Ovary (tissue), 9 donors: ENCODE measurements around the gene FNBP1L. TPM values are rescaled to one million over a fixed set of nuclear protein-coding genes. Genes with fewer than 3 reads are reported as not detected.

ENCODE experiments used
- DNase-seq, 5 donors: peaks; one replicate each; pipeline ENCODE4 v3.0.0-alpha.2; 2019 to 2020
- H3K27ac ChIP-seq, 2 donors: fragments of 200-600 bp; one replicate each; pipeline versions ENCODE4 v1.5.1 to v1.8.0; 2019 to 2022
- H3K27me3 ChIP-seq: fragments of 200-600 bp; one replicate; pipeline ENCODE4 v1.8.0; 2022
- H3K36me3 ChIP-seq: fragments of 200-600 bp; sonication (generic); one replicate; pipeline ENCODE4 v1.5.1; 2019
- H3K4me1 ChIP-seq: one replicate; pipeline ENCODE4 v1.8.1; 2013; ENCODE audit warnings: mild to moderate bottlenecking, moderate library complexity; ENCODE audit not compliant: insufficient read depth
- H3K4me3 ChIP-seq: fragments of 200-600 bp; sonication (generic); one replicate; pipeline ENCODE4 v1.5.1; 2017
- H3K9me3 ChIP-seq, 2 donors: fragments of 200-600 bp in 1 of 2; sonication (generic) in 1 of 2; one replicate each; pipeline versions ENCODE4 v1.5.1 to v1.8.1; 2013 to 2019; ENCODE audit warnings: mild to moderate bottlenecking in 1 of 2, moderate library complexity in 1 of 2
- CTCF ChIP-seq, 3 donors: fragments of 450-650 bp in 2 of 3; fragments of 200-600 bp in 1 of 3; IDR thresholded peaks; one replicate each; pipeline versions ENCODE4 v1.5.1 to v1.8.0; 2016 to 2022; ENCODE audit warnings: antibody characterized with exemption in 3 of 3, mild to moderate bottlenecking in 1 of 3
- EP300 ChIP-seq: sonication (generic); formaldehyde crosslinking; IDR thresholded peaks from one replicate; pipeline ENCODE4 v1.6.1; 2017; ENCODE audit warnings: antibody characterized with exemption
- POLR2A ChIP-seq: fragments of 450-650 bp; IDR thresholded peaks from one replicate; pipeline ENCODE4 v1.6.1; 2017; ENCODE audit warnings: antibody characterized with exemption, mild to moderate bottlenecking, moderate library complexity
- WGBS, 3 donors: extraction: QIAGEN DNeasy Blood & Tissue Kit in 1 of 3; methylation state at CpG; one replicate each; pipeline versions ENCODE4 v1.1.5 to v1.1.7; 2013 to 2017; 5-methylcytosine and 5-hydroxymethylcytosine counted together
- intact Hi-C, 4 donors: fragments of 100-400 bp; cut with DNase I; formaldehyde crosslinking; loops; one replicate each; pipeline versions ENCODE4 v1.11.0 to v1.15.1; 2022 to 2023
- polyA plus RNA-seq, 2 donors: library from polyadenylated mRNA; stranded (reverse); fragments of 200-250 nt in 1 of 2; fragments of 350-450 nt in 1 of 2; fragmentation: Illumina TruSeq in 1 of 2; extraction: RNeasy Lipid Tissue Mini Kit (QIAGEN cat#74804) in 1 of 2; gene quantifications; one replicate each; pipeline ENCODE4 v1.2.3, GENCODE V29; 2013 to 2014
- total RNA-seq, 7 donors: library from RNA; depleted of rRNA in 2 of 7; stranded (reverse); fragments of >200 nt in 2 of 7; fragmentation: NEBNext Ultra II Directional in 3 of 7; extraction: Animal tissue kit (Norgen Biotek cat#: 25700) in 3 of 7; gene quantifications; one replicate each; pipeline versions ENCODE4 v1.1.0 to v1.2.4, GENCODE V29; 2016 to 2023
- donor health status: DM: no; HTN: no; CAD: no; lungs with moderate emphysema.
- donor health status: DM: no; HTN: no; CAD: no.
- donor health status: Bipolar disorder and iron deficiency.
- donor health status: DM: yes; HTN: yes; CAD: no.
- donor health status: DM: no; HTN: no; CAD: no.
- donor health status: DM: yes; HTN: yes; CAD: no.

Gene FNBP1L
- total and polyA plus RNA-seq, 9 donors: 11.9 to 27.6 (median 18.4) TPM

- no peak overlapping the region for H3K4me3 ChIP-seq
- no peak for DNase-seq
- H3K27ac ChIP-seq: no peak overlapping the region
- H3K36me3 ChIP-seq: no peaks in the 10 kb centered on the region
- intact Hi-C loops: no loop called here
- TF ChIP-seq POLR2A (no peak), CTCF (IDR thresholded peaks at IDR 0.05) (no peak), EP300 (no peak)
- no peaks in the 10 kb centered on the region for H3K9me3 ChIP-seq
- WGBS, 3 donors: 89 to 97% (median 93%) methylated on average over 1 of the region's 1 CpG
- H3K27me3 ChIP-seq: no peaks in the 10 kb centered on the region
- H3K4me1 ChIP-seq: peaks cover 2% of the 10 kb centered on the region
Measured at GRCh38 chr1:93594603-93594880, 146.6 kb downstream of the FNBP1L start.

GRCh38 chr1:93595266-93595665 is 147.3 kb downstream of the FNBP1L start:
- 81 to 86% (median 83%) methylated on average over 2 of the region's 2 CpGs for WGBS, 3 donors
- no peaks in the 10 kb centered on the region for H3K27me3 ChIP-seq
- TF ChIP-seq POLR2A (no peak), CTCF (IDR thresholded peaks at IDR 0.05) (no peak), EP300 (no peak)
- H3K27ac ChIP-seq: no peak overlapping the region
- peaks cover 2% of the 10 kb centered on the region for H3K4me1 ChIP-seq
- intact Hi-C loops: no loop called here
- no peaks in the 10 kb centered on the region for H3K9me3 ChIP-seq
- H3K4me3 ChIP-seq: no peak overlapping the region
- no peak for DNase-seq
- H3K36me3 ChIP-seq: no peaks in the 10 kb centered on the region

GRCh38 chr1:93595743-93596142 is 147.8 kb downstream of the FNBP1L start:
- H3K27ac ChIP-seq: no peak overlapping the region
- peaks cover 6% of the 10 kb centered on the region for H3K4me1 ChIP-seq
- intact Hi-C loops: no loop called here

GRCh38 chr1:93596329-93597089 is 148.6 kb downstream of the FNBP1L start:
- Histone ChIP-seq H3K9me3 (no peaks in the 10 kb centered on the region), H3K27ac (no peak overlapping the region), H3K4me3 (no peak overlapping the region), H3K4me1 (peaks cover 8% of the 10 kb centered on the region), H3K36me3 (no peaks in the 10 kb centered on the region), H3K27me3 (no peaks in the 10 kb centered on the region)
- intact Hi-C loops: no loop called here
- WGBS, 3 donors: 83 to 89% (median 84%) methylated on average over 4 of the region's 4 CpGs
- TF ChIP-seq POLR2A: no peak
- TF ChIP-seq EP300: no peak
- no peak for TF ChIP-seq CTCF (IDR thresholded peaks at IDR 0.05)
- no peak for DNase-seq

More at GRCh38 chr1:93595743-93596142, 147.8 kb downstream of the FNBP1L start:
- no peaks in the 10 kb centered on the region for H3K9me3 ChIP-seq
- TF ChIP-seq EP300: no peak
- no peak for TF ChIP-seq CTCF (IDR thresholded peaks at IDR 0.05)
- TF ChIP-seq POLR2A: no peak
- no peak for DNase-seq
- 54 to 64% (median 60%) methylated on average over 4 of the region's 4 CpGs for WGBS, 3 donors
- no peak overlapping the region for H3K4me3 ChIP-seq
- no peaks in the 10 kb centered on the region for H3K36me3 ChIP-seq
- no peaks in the 10 kb centered on the region for H3K27me3 ChIP-seq
